Left lobe of liver (tissue), 2 donors: ENCODE results near the gene CAPN2. TPM values are rescaled to one million over a fixed set of nuclear protein-coding genes. Genes with fewer than 3 reads are reported as not detected.

Experiments used
- ATAC-seq: fragments of 200-7000 bp; cut with Tn5 transposase; one replicate; pipeline ENCODE4 v1.9.1; 2020; ENCODE audit warnings: mild to moderate bottlenecking, moderate library complexity
- DNase-seq: peaks from one replicate; pipeline ENCODE4 v3.0.0-alpha.2; 2020; ENCODE audit warnings: low spot score
- total RNA-seq: library from RNA; stranded (reverse); gene quantifications from one replicate; pipeline ENCODE4 v1.2.1, GENCODE V29; 2021
- donor health status: DM: no; HTN: no; CAD: no; lungs with moderate emphysema.
- donor health status: DM: no; HTN: yes; CAD: no.

Gene CAPN2
- total RNA-seq, 1 donor from 2014 or later = 25.1 TPM

- ATAC-seq = no peak
- no peak for DNase-seq
Measured at GRCh38 chr1:223758734-223759133, 46.4 kb downstream of the CAPN2 start.

GRCh38 chr1:223759273-223759672 is 46.9 kb downstream of the CAPN2 start:
- no peak for DNase-seq

GRCh38 chr1:223760833-223761232 is 48.5 kb downstream of the CAPN2 start:
- ATAC-seq (no peak), DNase-seq (no peak)

More at GRCh38 chr1:223759273-223759672, 46.9 kb downstream of the CAPN2 start:
- no peak for ATAC-seq

- ATAC-seq = no peak
- DNase-seq = no peak
Measured at GRCh38 chr1:223761411-223761810, 49.1 kb downstream of the CAPN2 start.

DNA sequence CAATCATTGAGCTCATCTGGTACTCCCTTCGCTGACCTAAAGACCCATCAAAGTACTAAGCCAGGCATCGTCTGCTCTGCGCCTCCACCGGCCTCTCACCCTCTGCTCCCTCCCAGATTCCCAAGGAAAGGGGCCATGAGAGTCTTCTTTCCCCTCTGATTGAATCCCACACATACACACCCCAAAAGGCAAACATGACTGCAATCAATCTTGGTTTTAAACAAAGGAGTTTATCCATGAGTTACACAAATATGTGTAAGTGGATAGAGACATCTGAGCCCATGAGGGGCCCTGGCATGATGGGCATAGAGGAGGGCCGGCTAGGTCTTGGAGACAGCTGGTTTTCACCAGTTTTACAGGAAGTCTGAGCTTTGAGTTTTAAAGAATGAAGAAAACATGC is 50.9 kb downstream of the CAPN2 start:
- DNase-seq (no peak), ATAC-seq (no peak)

DNA sequence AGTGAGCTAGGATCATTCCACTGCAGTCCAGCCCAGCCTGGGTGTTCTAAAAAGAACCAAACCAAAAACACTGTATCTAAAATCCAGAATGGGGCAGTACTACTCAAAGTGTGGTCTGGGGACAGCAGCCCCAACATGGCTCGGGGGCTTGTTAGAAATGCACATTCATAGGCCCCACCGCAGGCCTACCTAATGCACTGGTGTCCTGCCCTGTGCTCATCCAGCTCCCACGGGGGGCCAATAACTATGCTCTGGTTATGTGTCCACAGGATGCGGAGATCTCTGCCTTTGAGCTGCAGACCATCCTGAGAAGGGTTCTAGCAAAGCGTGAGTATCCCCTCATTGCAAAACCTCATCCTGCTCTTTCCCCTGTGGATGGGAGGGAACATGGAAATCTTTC is 51.5 kb downstream of the CAPN2 start:
- ATAC-seq (no peak), DNase-seq (no peak)

DNA sequence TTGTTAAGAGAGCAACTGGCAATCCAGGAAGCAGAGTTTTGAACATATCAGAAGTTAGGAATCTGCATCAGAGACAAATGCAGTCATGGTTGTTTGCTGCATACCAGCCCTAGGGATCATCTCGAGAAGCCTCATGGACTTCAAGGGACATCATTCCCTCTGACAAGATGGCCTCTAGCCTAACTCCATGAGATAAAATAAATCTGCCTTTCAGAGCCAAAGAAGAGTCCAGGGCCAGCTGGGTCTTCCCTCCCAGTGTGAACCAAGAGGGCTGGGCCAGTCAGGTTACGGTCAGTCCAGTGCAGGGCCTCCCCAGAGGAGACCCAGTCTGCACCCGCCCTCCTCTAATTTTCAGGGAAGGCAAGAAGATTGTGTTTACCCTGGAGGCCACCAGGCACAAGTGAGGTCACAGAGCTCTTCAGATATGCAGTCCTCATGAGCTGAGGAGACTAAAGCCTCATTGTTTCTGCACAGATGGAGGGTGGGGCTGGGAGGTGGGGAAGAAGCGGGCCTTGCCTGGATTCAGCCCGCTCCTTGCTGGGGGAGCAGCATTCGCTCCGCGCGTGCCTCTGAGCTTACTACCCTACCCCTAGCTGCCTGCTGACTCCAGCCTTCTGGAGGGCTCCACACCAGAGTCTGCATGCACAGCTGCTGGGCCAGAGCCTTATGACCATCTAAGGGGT is 52.8 kb downstream of the CAPN2 start:
- ATAC-seq (no peak), DNase-seq (peak; percentile 23)

DNA sequence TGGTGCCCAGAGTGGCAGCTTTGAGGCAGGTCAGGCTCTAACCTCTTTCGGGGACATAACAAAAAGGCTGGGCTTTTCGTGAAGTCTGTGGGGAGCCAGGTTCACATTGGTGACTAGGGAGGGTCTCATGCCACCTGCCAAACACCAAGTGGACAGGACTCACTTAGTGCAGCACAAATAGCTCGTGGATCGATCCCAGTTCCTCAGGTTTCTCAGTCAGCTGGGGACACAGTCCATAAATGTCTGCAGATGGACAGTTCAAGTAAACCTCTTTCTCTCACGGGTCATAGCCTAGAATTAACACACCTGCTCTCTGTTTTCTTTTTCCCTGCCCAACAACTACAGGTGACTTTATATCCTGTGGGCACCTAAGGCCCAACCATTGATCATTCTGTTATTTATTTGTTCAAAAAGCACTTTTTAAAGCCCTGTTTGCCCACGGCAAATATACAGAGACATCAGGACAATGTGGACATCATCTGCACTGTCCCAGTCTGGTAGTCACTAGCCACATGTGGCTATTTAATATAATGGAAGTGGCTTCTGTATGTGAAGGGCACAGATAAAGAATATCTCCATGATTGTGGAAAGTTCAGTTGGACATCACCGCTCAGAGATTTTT is 53.5 kb downstream of the CAPN2 start:
- no peak for ATAC-seq

GRCh38 chr1:223770621-223771315 is 58.4 kb downstream of the CAPN2 start:
- ATAC-seq = no peak
- DNase-seq = no peak

More for the DNA sequence above, 53.5 kb downstream of the CAPN2 start:
- DNase-seq = no peak

DNA sequence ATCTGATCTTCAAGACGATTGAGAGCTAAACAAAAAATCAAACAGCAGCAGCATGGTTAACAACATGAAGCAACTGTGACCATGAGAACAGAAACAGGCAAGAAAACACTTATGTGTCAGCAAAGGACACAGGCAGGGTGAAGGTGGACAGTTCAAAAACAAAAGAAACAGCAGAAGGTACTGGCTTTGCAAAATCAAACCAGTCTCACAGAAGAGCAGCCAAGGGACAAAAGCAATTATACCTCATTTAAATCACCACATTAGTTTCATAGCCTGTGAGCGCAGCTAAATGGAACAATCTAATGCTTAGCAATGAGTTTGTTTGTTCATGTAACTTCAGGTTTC is 59.1 kb downstream of the CAPN2 start:
- DNase-seq = no peak
- ATAC-seq = no peak

GRCh38 chr1:223771814-223772770 is 59.8 kb downstream of the CAPN2 start:
- peak; percentile 60 for ATAC-seq
- DNase-seq = no peak

GRCh38 chr1:223772771-223773160 is 60.4 kb downstream of the CAPN2 start:
- DNase-seq (no peak), ATAC-seq (no peak)

GRCh38 chr1:223774134-223774814 is 61.9 kb downstream of the CAPN2 start:
- no peak for DNase-seq

GRCh38 chr1:223775054-223775453 is 62.7 kb downstream of the CAPN2 start:
- DNase-seq (no peak), ATAC-seq (no peak)

More at GRCh38 chr1:223774134-223774814, 61.9 kb downstream of the CAPN2 start:
- ATAC-seq = no peak

- ATAC-seq (no peak), DNase-seq (no peak)
Measured at GRCh38 chr1:223775711-223776074, 63.4 kb downstream of the CAPN2 start.

DNA sequence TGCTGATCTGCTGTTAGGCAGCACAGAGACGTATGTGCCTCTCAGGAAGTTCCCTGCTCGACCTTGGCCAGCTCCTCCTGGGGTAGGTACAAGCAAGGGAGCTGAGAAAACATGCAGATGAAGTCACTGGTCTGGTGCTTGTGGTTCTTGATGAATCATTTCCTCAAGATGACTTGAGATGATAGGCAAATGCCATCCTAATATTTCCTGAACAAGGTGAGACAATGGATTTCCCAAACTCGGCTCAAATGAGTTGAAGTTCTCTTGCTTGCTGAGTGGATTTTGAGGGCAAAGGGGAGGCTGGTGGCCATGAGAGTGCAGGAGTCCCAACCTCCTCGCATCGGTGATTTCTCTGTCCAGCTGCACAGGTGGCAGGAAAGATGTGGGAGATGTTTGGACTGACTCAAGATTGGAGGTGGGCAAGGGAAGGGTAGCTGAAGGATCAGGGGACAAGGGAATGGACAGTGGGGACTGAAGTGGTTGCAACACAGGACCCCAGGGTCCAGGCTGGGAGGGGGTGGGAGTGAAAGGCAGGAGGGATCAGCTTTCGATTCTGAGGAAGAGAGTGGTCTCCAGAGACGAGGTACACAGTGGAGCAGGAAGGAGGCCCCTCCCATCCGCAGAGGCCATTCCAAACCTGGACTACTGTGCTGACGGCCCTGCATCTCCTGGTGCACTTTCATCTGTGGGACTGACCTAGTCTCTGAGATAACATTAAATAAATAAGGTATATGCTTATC is 63.9 kb downstream of the CAPN2 start:
- DNase-seq (no peak), ATAC-seq (peak; percentile 15)

DNA sequence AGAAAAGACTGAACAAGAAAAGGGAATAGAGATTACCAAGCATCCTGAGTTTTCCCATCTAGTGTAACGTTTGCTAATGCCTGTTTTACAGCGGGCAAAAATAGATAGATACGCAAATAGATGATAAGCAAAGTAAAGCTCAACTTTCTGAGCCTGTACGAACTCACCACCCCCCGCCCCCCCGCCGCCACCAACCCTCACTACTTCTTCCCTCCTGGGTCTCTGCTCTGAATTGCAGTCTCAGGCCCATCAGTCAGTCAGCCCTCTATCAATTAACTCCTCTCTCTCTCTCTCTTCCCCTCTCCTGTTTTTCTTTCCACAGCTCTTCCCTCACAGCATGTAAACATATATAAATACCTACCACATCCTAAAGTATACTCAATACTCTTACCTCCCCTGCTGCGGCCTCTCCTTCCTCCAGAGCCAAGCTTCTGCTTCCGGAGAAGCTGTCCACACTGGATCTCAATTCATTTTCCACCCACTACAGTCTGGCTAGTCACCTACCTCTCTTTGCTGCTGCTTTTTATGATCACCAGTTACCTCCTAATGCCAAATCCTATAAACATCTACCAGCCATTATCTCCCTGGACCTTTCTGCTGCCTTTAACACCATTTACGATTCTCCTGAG is 64.6 kb downstream of the CAPN2 start:
- DNase-seq (no peak), ATAC-seq (no peak)

DNA sequence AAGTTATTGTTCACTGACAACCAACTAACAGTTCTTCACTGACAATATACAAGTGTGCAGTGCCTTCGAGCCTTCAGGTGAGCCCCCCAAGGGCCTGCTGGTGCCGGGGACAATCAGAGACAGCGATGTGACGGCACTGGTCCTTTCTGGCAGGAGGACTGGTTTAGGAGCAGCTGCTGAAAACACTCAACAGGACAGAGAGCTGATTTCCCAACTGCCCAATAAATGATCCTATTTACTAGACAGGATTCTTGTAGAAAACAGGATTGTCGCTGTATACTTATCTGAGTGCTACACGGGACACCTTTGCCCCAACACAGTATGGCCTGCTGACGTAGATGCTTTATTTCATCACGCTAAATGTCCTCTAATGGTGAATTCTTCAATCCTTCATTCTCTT is 68.0 kb downstream of the CAPN2 start:
- DNase-seq = no peak
- ATAC-seq = no peak

DNA sequence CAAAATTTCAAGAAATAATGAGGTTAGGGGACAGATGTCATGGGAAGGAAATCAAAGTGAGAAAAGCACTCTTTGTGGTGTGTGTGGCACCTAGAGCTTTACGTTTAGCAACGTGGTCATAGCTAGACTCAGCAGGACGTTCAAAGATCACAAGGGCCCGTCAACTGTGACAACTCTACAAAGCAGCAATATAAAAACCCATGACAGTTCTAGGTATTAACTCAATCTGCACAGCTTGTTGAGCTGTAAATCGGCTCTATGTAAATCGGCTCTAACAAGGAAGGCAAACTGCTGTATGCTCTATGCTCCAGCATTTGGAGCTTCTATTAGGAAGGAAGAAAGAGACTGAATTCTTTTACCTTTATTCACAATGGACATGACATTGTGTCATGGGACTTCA is 68.6 kb downstream of the CAPN2 start:
- DNase-seq = no peak
- no peak for ATAC-seq
